Endodermal cell (in vitro differentiated cells): ENCODE data around the gene KATNA1. TPM values are rescaled to one million over a fixed set of nuclear protein-coding genes. Genes with fewer than 3 reads are reported as not detected.

Source experiments
- DNase-seq: peaks from one replicate; pipeline ENCODE4 v3.0.0-alpha.2; 2017
- H3K27ac ChIP-seq: 2 replicates; pipeline ENCODE4 v1.5.1; 2013; ENCODE audit warnings: mild to moderate bottlenecking, low read depth, low read length, moderate library complexity
- H3K27me3 ChIP-seq: 2 replicates; pipeline ENCODE4 v1.6.1; 2013; ENCODE audit warnings: mild to moderate bottlenecking, low read length, moderate library complexity; ENCODE audit not compliant: insufficient read depth, control insufficient read depth, poor library complexity, severe bottlenecking
- H3K36me3 ChIP-seq: 2 replicates; pipeline ENCODE4 v1.7.0; 2013; ENCODE audit warnings: mild to moderate bottlenecking, low read length, moderate library complexity; ENCODE audit not compliant: control insufficient read depth, insufficient read depth
- H3K4me1 ChIP-seq: one replicate; pipeline ENCODE4 v1.7.0; 2013; ENCODE audit warnings: low read length; ENCODE audit not compliant: control insufficient read depth, insufficient read depth
- H3K4me3 ChIP-seq: 2 replicates; pipeline ENCODE4 v1.5.1; 2013; ENCODE audit warnings: mild to moderate bottlenecking, low read length, moderate library complexity
- H3K9ac ChIP-seq: 2 replicates; pipeline ENCODE4 v1.6.1; 2013; ENCODE audit warnings: mild to moderate bottlenecking, low read length, moderate library complexity; ENCODE audit not compliant: poor library complexity, severe bottlenecking; ENCODE audit errors: extremely low read depth
- H3K9me3 ChIP-seq: 2 replicates; pipeline ENCODE4 v1.6.1; 2013; ENCODE audit warnings: mild to moderate bottlenecking, low read length, moderate library complexity; ENCODE audit not compliant: control insufficient read depth
- H3K27ac Mint-ChIP-seq: 2 replicates; pipeline ENCODE4 v1.8.0; 2020; ENCODE audit warnings: mixed read lengths
- H3K27me3 Mint-ChIP-seq: 2 replicates; pipeline ENCODE4 v1.8.0; 2021; ENCODE audit warnings: mild to moderate bottlenecking, mixed read lengths; ENCODE audit not compliant: insufficient read depth
- H3K36me3 Mint-ChIP-seq: 2 replicates; pipeline ENCODE4 v1.8.0; 2020; ENCODE audit warnings: low read depth, mixed read lengths
- H3K4me1 Mint-ChIP-seq: 2 replicates; pipeline ENCODE4 v1.8.0; 2020; ENCODE audit warnings: mixed read lengths
- H3K4me3 Mint-ChIP-seq: 2 replicates; pipeline ENCODE4 v1.8.0; 2020; ENCODE audit warnings: mild to moderate bottlenecking, moderate library complexity, mixed read lengths
- H3K9me3 Mint-ChIP-seq: 2 replicates; pipeline ENCODE4 v1.8.0; 2020; ENCODE audit warnings: mild to moderate bottlenecking, mixed read lengths
- CTCF ChIP-seq: fragments of 200-600 bp; sonication (generic); conservative IDR thresholded peaks from 2 replicates; pipeline ENCODE4 v1.5.0; 2021; ENCODE audit warnings: antibody characterized with exemption, mild to moderate bottlenecking
- WGBS, 2 experiments: methylation state at CpG; one replicate each; pipeline versions ENCODE4 v1.1.5 to v1.1.7; 2013; ENCODE audit warnings: missing lambda C conversion rate in 2 of 2, mixed read lengths in 1 of 2; ENCODE audit not compliant: insufficient coverage in 1 of 2, insufficient read length in 1 of 2; 5-methylcytosine and 5-hydroxymethylcytosine counted together
- long read RNA-seq, 4 experiments: library from polyadenylated mRNA in 2 of 4; library from RNA in 1 of 4; library from capped mRNA in 1 of 4; stranded (forward) in 3 of 4; unstranded in 1 of 4; transcript quantifications; one replicate each; pipeline ENCODE4 v2.0.0, GENCODE V29; 2020 to 2021; ENCODE audit warnings: inconsistent platforms in 1 of 4
- polyA plus RNA-seq, 2 experiments: library from polyadenylated mRNA; stranded (reverse); fragments of 50-300 nt; gene quantifications; one replicate each; pipeline ENCODE4 v1.2.3, GENCODE V29; 2013
- total RNA-seq, 2 donors: library from RNA; stranded (reverse); fragmentation: NEBNext Ultra II Directional in 1 of 2; extraction: Animal tissue kit (Norgen Biotek cat#: 25700) in 1 of 2; gene quantifications; 2 replicates in 1 of 2; 3 replicates in 1 of 2; pipeline ENCODE4 v1.2.1, GENCODE V29; 2021

Gene KATNA1
- 10 to 100 TPM; 17.1 to 28.2 TPM for total RNA-seq
- 19.6 TPM for polyA plus RNA-seq (2013, experiment 1 of 2)
- polyA plus RNA-seq (2013, experiment 2 of 2) = 18.5 TPM
- long read RNA-seq, experiment 1, transcript KATNA1-203 (11 exons, 1,984 nt) = major isoform, 5 of 11 reads
- long read RNA-seq, experiment 1, partial matches to known transcripts = 3 of 11 reads
- long read RNA-seq, experiment 1, other reads (novel, unspliced or antisense) = 3 of 11 reads
- long read RNA-seq, experiment 2, transcript KATNA1-203 (11 exons, 1,984 nt) = major isoform, 34 of 40 reads
- long read RNA-seq, experiment 2, partial matches to known transcripts = 0 of 40 reads
- long read RNA-seq, experiment 2, other reads (novel, unspliced or antisense) = 6 of 40 reads
- long read RNA-seq, experiment 3, transcript KATNA1-203 (11 exons, 1,984 nt) = major isoform, 119 of 142 reads
- long read RNA-seq, experiment 3, partial matches to known transcripts = 3 of 142 reads
- long read RNA-seq, experiment 3, other reads (novel, unspliced or antisense) = 20 of 142 reads
- long read RNA-seq, experiment 4, transcript KATNA1-203 (11 exons, 1,984 nt) = major isoform, 56 of 77 reads
- long read RNA-seq, experiment 4, partial matches to known transcripts = 2 of 77 reads
- long read RNA-seq, experiment 4, other reads (novel, unspliced or antisense) = 18 of 77 reads

DNA sequence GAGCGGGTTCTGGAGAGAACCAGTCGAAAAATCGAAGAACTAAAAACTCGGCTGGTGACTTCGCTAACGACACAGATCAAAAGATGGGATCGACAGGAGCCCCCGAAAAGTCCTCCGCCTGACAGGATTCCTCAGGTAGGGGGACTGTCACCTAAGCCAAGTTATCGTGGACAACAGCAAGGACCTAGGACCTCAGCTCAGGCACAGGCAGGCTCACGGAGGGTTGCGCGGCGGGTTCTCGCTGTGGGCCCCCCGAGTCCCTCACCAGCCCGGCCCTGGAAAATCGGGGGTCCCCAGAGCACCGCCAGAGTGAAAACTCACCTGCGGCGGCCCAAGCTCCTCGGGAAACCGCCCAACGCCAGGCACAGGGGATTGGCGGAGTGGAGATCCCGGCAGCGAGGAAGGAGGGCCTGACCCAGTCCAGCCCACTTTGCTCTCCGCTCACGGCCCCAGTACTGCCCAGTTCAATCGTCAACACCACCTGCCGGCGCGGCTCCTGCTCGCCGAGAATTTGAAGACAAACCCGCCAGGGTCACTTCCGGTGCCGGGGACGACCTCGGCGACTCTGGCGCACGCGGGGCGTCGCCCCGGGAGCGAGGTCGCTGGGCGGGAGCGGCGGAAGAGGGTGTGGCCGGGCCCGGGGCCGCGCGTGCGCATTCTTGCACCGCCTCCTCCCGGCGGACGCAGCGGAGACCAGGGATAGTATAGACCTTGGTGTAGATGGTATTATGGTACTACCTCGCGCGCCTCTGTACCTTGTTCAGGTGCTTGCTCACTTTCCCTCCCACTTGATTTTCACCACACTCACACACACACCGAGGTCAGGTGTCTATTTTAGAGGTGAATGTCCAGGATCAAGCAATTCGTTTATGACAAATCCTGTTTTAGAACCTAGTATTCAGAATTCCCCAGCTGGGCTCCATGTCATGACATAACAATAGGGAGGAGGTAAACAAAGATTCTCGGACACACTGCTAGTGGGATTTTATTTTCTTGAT, at the start of gene KATNA1:
Gene KATNA1, minus strand, starts transcription at position 567 of the 998 bp plus-strand sequence. CDS start 10,167 bp downstream, outside the sequence.
- no peaks in the 10 kb centered on the region for H3K9me3 ChIP-seq
- H3K9ac ChIP-seq = peak within 1 kb of the TSS; percentile 79
- H3K4me1 ChIP-seq = no peaks in the 10 kb centered on the region
- H3K4me3 Mint-ChIP-seq = peak within 1 kb of the TSS; percentile 90
- H3K9me3 Mint-ChIP-seq = no peaks in the 10 kb centered on the region
- DNase-seq = peak; percentile 98
- 1 to 3% methylated on average over 28 to 66 of the region's 69 CpGs for WGBS, 2 experiments
- peaks cover 2% of the 10 kb centered on the region for H3K27me3 Mint-ChIP-seq
- no peak within 1 kb of the TSS for H3K27ac ChIP-seq
- no peaks in the 10 kb centered on the region for H3K36me3 ChIP-seq
- TF ChIP-seq CTCF = peak; percentile 24
- H3K27me3 ChIP-seq = no peaks in the 10 kb centered on the region
- no peaks in the 10 kb centered on the region for H3K36me3 Mint-ChIP-seq
- H3K27ac Mint-ChIP-seq = peak within 1 kb of the TSS; percentile 45
- peak within 1 kb of the TSS; percentile 99 for H3K4me3 ChIP-seq
- H3K4me1 Mint-ChIP-seq = peaks cover 12% of the 10 kb centered on the region

DNA sequence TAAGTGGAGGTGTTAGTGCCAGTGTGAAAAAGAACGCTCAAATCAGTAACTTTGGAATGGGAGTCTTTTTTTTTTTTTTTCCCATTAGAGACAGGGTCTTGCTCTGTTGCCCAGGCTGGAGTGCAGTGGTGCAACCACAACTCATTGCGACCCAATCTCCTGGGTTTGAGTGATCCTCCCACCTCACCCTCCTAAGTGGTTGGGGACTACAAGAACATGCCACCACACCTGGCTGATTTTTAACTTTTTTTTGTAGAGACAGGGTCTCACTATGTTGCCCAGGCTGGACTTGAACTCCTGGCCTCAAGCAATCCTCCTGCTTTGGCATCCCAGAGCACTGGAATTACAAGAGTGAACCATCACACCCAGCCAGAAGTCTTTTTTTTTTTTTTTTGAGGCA, 49.7 kb upstream of the KATNA1 start:
- H3K4me3 Mint-ChIP-seq = no peak overlapping the region
- 80 to 100% methylated on average over 1 to 2 of the region's 2 CpGs for whole genome bisulfite sequencing, 2 experiments

More for the DNA sequence above, 49.7 kb upstream of the KATNA1 start:
- Mint-ChIP-seq H3K9me3 (no peaks in the 10 kb centered on the region), H3K36me3 (peaks cover 37% of the 10 kb centered on the region), H3K27ac (no peak overlapping the region), H3K4me1 (peaks cover 9% of the 10 kb centered on the region), H3K27me3 (no peaks in the 10 kb centered on the region)
- Histone ChIP-seq H3K27ac (no peak overlapping the region), H3K36me3 (peaks cover 67% of the 10 kb centered on the region), H3K4me3 (no peak overlapping the region), H3K27me3 (no peaks in the 10 kb centered on the region), H3K9me3 (no peaks in the 10 kb centered on the region), H3K9ac (no peak overlapping the region), H3K4me1 (peaks cover 7% of the 10 kb centered on the region)
- no peak for DNase-seq
- no peak for TF ChIP-seq CTCF
